ENCODE measurements around the gene IL16. TPM values are rescaled to one million over a fixed set of nuclear protein-coding genes. Genes with fewer than 3 reads are reported as not detected.

IL16 gene
- total and polyA plus RNA-seq, 2 donors (not counting 1 experiment from before 2014, with no cell fraction given): 181 to 287 TPM

- Histone ChIP-seq H3K9me3 (ENCODE audit: control extremely low read depth in 1 of 3, control insufficient read depth in 2 of 3, insufficient read depth in 1 of 3, low read length in 2 of 3) (no peaks in the 10 kb centered on the region), H3K4me1 (ENCODE audit: control insufficient read depth in 2 of 2, insufficient read depth in 2 of 2, low read length in 2 of 2) (no peaks in the 10 kb centered on the region), H3K79me2 (ENCODE audit: control insufficient read depth, insufficient read depth, low read length) (no peaks in the 10 kb centered on the region), H3K27me3 (replicated peaks in 1 of 4; ENCODE audit: control extremely low read depth in 1 of 4, control insufficient read depth in 3 of 4, insufficient read depth in 4 of 4, low read length in 3 of 4) (no peaks in the 10 kb centered on the region), H3K4me2 (replicated peaks; ENCODE audit: low read depth, low read length, poor library complexity, severe bottlenecking) (no peak overlapping the region), H2AFZ (ENCODE audit: insufficient read depth, low read depth, low read length, poor library complexity, severe bottlenecking) (no peak overlapping the region), H3K9ac (ENCODE audit: low read length) (no peak overlapping the region), H3K4me3 (ENCODE audit: control extremely low read depth in 1 of 5, extremely low read depth in 1 of 5, insufficient read depth in 1 of 5, low read depth in 2 of 5, low read length in 4 of 5) (no peak overlapping the region), H4K20me1 (ENCODE audit: control insufficient read depth, insufficient read depth, low read length, poor library complexity, severe bottlenecking) (no peaks in the 10 kb centered on the region), H3K36me3 (replicated peaks in 1 of 2; ENCODE audit: control extremely low read depth in 1 of 2, control insufficient read depth in 1 of 2, extremely low read depth in 1 of 2, insufficient read depth in 2 of 2, low read length in 1 of 2) (no peaks in the 10 kb centered on the region), H3K27ac (ENCODE audit: low read length in 2 of 2) (no peak overlapping the region)
- Mint-ChIP-seq H3K27me3 (no peaks in the 10 kb centered on the region), H3K9me3 (ENCODE audit: insufficient read depth) (no peaks in the 10 kb centered on the region), H3K4me3 (no peak overlapping the region), H3K27ac (no peak overlapping the region), H3K4me1 (peaks cover 7% of the 10 kb centered on the region)
- ChIA-PET CTCF (interaction anchor here (0.8 to 20.0 kb wide), 7 partner anchors 17 to 182 kb away, joined by 3 to 306 read pairs (median 4); no protein-coding TSS in a partner anchor), POLR2A (no interaction called here)
- TF ChIP-seq EZH2 (IDR thresholded peaks at IDR 0.05; ENCODE audit: borderline replicate concordance, insufficient read depth, low read depth, low read length, poor library complexity, severe bottlenecking): no peak
- TF ChIP-seq, protein P1, sequence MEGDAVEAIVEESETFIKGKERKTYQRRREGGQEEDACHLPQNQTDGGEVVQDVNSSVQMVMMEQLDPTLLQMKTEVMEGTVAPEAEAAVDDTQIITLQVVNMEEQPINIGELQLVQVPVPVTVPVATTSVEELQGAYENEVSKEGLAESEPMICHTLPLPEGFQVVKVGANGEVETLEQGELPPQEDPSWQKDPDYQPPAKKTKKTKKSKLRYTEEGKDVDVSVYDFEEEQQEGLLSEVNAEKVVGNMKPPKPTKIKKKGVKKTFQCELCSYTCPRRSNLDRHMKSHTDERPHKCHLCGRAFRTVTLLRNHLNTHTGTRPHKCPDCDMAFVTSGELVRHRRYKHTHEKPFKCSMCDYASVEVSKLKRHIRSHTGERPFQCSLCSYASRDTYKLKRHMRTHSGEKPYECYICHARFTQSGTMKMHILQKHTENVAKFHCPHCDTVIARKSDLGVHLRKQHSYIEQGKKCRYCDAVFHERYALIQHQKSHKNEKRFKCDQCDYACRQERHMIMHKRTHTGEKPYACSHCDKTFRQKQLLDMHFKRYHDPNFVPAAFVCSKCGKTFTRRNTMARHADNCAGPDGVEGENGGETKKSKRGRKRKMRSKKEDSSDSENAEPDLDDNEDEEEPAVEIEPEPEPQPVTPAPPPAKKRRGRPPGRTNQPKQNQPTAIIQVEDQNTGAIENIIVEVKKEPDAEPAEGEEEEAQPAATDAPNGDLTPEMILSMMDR (IDR thresholded peaks at IDR 0.05): no peak
- ATAC-seq (ENCODE audit: low read depth): no peak
- DNase-seq: no peak
- intact Hi-C loops (cut with micrococcal nuclease): no loop called here
- WGBS (ENCODE audit: insufficient coverage): 74% methylated on average over 4 of the region's 8 CpGs
These were observed 141.7 kb downstream of the IL16 start for GRCh38 chr15:81338170-81339007.

DNA sequence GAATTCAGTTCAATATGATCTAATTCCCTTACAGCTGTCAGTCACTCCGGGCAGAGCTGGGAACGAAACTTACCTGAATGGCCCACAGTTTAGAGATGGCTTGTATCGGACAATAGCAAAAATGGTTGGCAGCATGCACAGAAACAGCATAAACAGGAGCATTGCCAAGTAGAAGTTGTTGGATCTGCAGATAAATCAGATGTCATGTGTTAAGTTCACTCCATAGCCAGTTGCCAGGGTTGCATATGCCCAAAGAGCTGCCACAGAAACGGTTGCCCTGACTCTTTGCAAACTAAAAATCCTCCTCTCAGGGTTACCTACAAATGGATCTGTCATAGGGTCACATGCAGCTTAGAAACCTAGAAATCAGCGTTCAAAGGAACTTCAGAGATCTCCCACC lies 142.6 kb downstream of the IL16 start:
- Histone ChIP-seq H3K27me3 (replicated peaks in 1 of 4; ENCODE audit: control extremely low read depth in 1 of 4, control insufficient read depth in 3 of 4, insufficient read depth in 4 of 4, low read length in 3 of 4) (no peaks in the 10 kb centered on the region), H2AFZ (ENCODE audit: insufficient read depth, low read depth, low read length, poor library complexity, severe bottlenecking) (no peak overlapping the region), H3K36me3 (replicated peaks in 1 of 2; ENCODE audit: control extremely low read depth in 1 of 2, control insufficient read depth in 1 of 2, extremely low read depth in 1 of 2, insufficient read depth in 2 of 2, low read length in 1 of 2) (no peaks in the 10 kb centered on the region), H3K4me3 (ENCODE audit: control extremely low read depth in 1 of 5, extremely low read depth in 1 of 5, insufficient read depth in 1 of 5, low read depth in 2 of 5, low read length in 4 of 5) (no peak overlapping the region), H3K4me1 (ENCODE audit: control insufficient read depth in 2 of 2, insufficient read depth in 2 of 2, low read length in 2 of 2) (no peaks in the 10 kb centered on the region), H3K9me3 (ENCODE audit: control extremely low read depth in 1 of 3, control insufficient read depth in 2 of 3, insufficient read depth in 1 of 3, low read length in 2 of 3) (no peaks in the 10 kb centered on the region), H3K9ac (ENCODE audit: low read length) (no peak overlapping the region), H3K4me2 (replicated peaks; ENCODE audit: low read depth, low read length, poor library complexity, severe bottlenecking) (no peak overlapping the region), H3K79me2 (ENCODE audit: control insufficient read depth, insufficient read depth, low read length) (no peaks in the 10 kb centered on the region), H3K27ac (ENCODE audit: low read length in 2 of 2) (no peak overlapping the region), H4K20me1 (ENCODE audit: control insufficient read depth, insufficient read depth, low read length, poor library complexity, severe bottlenecking) (no peaks in the 10 kb centered on the region)
- ATAC-seq (ENCODE audit: low read depth): no peak
- 95% methylated on average over 5 of the region's 5 CpGs for WGBS (ENCODE audit: insufficient coverage)
- H3K27me3 Mint-ChIP-seq: no peaks in the 10 kb centered on the region
- H3K9me3 Mint-ChIP-seq (ENCODE audit: insufficient read depth): no peaks in the 10 kb centered on the region
- H3K4me3 Mint-ChIP-seq: no peak overlapping the region
- CTCF ChIA-PET: interaction anchor here (1.3 to 20.0 kb wide), 4 partner anchors 43 to 73 kb away, joined by 4 to 306 read pairs (median 71); no protein-coding TSS in a partner anchor
- TF ChIP-seq, protein P1 (IDR thresholded peaks at IDR 0.05): no peak
- TF ChIP-seq EZH2 (IDR thresholded peaks at IDR 0.05; ENCODE audit: borderline replicate concordance, insufficient read depth, low read depth, low read length, poor library complexity, severe bottlenecking): no peak
- intact Hi-C loops (cut with micrococcal nuclease): no loop called here
- no peak for DNase-seq
- POLR2A ChIA-PET: no interaction called here
- H3K4me1 Mint-ChIP-seq: peaks cover 7% of the 10 kb centered on the region
- no peak overlapping the region for H3K27ac Mint-ChIP-seq
